Dermis blood vessel endothelial cell (primary cell): Measurements from ENCODE around the gene DAPK2. TPM values are rescaled to one million over a fixed set of nuclear protein-coding genes. Genes with fewer than 3 reads are reported as not detected.

ENCODE experiments used
- DNase-seq: peaks from one replicate; pipeline ENCODE4 v3.0.0; 2010
- total RNA-seq: library from RNA; depleted of rRNA; stranded (reverse); fragments of >200 nt; gene quantifications from 2 replicates; pipeline ENCODE4 v1.2.3, GENCODE V29; 2014

DAPK2 gene
- total RNA-seq, 1 donor from 2014 or later, result 21.1 TPM

GRCh38 chr15:63890617-63891016, 155.7 kb downstream of the DAPK2 start:
- DNase-seq, result no peak

- DNase-seq, result no peak
Measured at GRCh38 chr15:63889831-63890230, 156.5 kb downstream of the DAPK2 start.

- no peak for DNase-seq
Measured at GRCh38 chr15:63888823-63889222, 157.5 kb downstream of the DAPK2 start.

- DNase-seq, result no peak
Measured at GRCh38 chr15:63888146-63888545, 158.1 kb downstream of the DAPK2 start.

GRCh38 chr15:63887630-63888029, 158.7 kb downstream of the DAPK2 start:
- no peak for DNase-seq

- DNase-seq, result no peak
Measured at GRCh38 chr15:63884953-63885352, 161.3 kb downstream of the DAPK2 start.

GRCh38 chr15:63881431-63881830, 164.9 kb downstream of the DAPK2 start:
- no peak for DNase-seq

GRCh38 chr15:63880744-63881143, 165.5 kb downstream of the DAPK2 start:
- peak; percentile 83 for DNase-seq

- no peak for DNase-seq
Measured at GRCh38 chr15:63879995-63880394, 166.3 kb downstream of the DAPK2 start.

GRCh38 chr15:63879211-63879610, 167.1 kb downstream of the DAPK2 start:
- DNase-seq, result no peak

- no peak for DNase-seq
Measured at GRCh38 chr15:63877713-63878271, 168.5 kb downstream of the DAPK2 start.

- DNase-seq, result no peak
Measured at GRCh38 chr15:63876085-63876662, 170.1 kb downstream of the DAPK2 start.

GRCh38 chr15:63874616-63875015, 171.7 kb downstream of the DAPK2 start:
- DNase-seq, result no peak

GRCh38 chr15:63872759-63873510, 173.3 kb downstream of the DAPK2 start:
- DNase-seq, result peak; percentile 73

- DNase-seq, result peak; percentile 89
Measured at GRCh38 chr15:63870487-63871209, 175.6 kb downstream of the DAPK2 start.

GRCh38 chr15:63870043-63870394, 176.3 kb downstream of the DAPK2 start:
- DNase-seq, result no peak

GRCh38 chr15:63869371-63870042, 176.8 kb downstream of the DAPK2 start:
- DNase-seq, result no peak

- DNase-seq, result no peak
Measured at GRCh38 chr15:63864186-63864585, 182.1 kb downstream of the DAPK2 start.

- DNase-seq, result no peak
Measured at GRCh38 chr15:63861946-63862517, 184.3 kb downstream of the DAPK2 start.

- DNase-seq, result no peak
Measured at GRCh38 chr15:63860555-63860954, 185.7 kb downstream of the DAPK2 start.

- no peak for DNase-seq
Measured at GRCh38 chr15:63860155-63860554, 186.1 kb downstream of the DAPK2 start.

- peak; percentile 97 for DNase-seq
Measured at GRCh38 chr15:63858881-63859280, 187.4 kb downstream of the DAPK2 start.

GRCh38 chr15:63858448-63858847, 187.8 kb downstream of the DAPK2 start:
- DNase-seq, result no peak
